AG10803 (cell line): ENCODE data around the gene BLVRA.

Source experiments
- DNase-seq: peaks from one replicate; pipeline ENCODE4 v3.0.0; 2010; ENCODE audit warnings: low read depth
- H3K4me3 ChIP-seq: 2 replicates; pipeline ENCODE4 v1.5.1; 2011; ENCODE audit warnings: mild to moderate bottlenecking, low read length, control low read depth
- CTCF ChIP-seq: conservative IDR thresholded peaks from 2 replicates; pipeline ENCODE4 v1.5.1; 2011; ENCODE audit warnings: mild to moderate bottlenecking, low read length, control low read depth, inconsistent platforms

The BLVRA gene

GRCh38 chr7:43855176-43855575, 96.7 kb downstream of the BLVRA start:
- TF ChIP-seq CTCF, result no peak
- DNase-seq, result no peak
- no peak overlapping the region for H3K4me3 ChIP-seq

- no peak overlapping the region for H3K4me3 ChIP-seq
- no peak for TF ChIP-seq CTCF
- DNase-seq, result no peak
Observed at GRCh38 chr7:43856316-43856715, 97.8 kb downstream of the BLVRA start.
